Fibroblast of villous mesenchyme (primary cell): ENCODE data around the gene SELENOH. TPM values are rescaled to one million over a fixed set of nuclear protein-coding genes. Genes with fewer than 3 reads are reported as not detected.
"Not testable (repeated sequence)": the region's sequence is repeated elsewhere in the genome, so short reads cannot be mapped to it uniquely, and the experiment has no call there.

Experiments
- DNase-seq: peaks from one replicate; pipeline ENCODE4 v3.0.0-alpha.2; 2010; ENCODE audit warnings: low read depth
- H3K4me3 ChIP-seq: 2 replicates; pipeline ENCODE4 v1.5.1; 2011; ENCODE audit warnings: low read depth, mild to moderate bottlenecking, low read length
- CTCF ChIP-seq: IDR thresholded peaks from 2 replicates; pipeline ENCODE4 v1.5.1; 2012; ENCODE audit warnings: low read depth, mild to moderate bottlenecking, low read length; ENCODE audit not compliant: insufficient read depth
- total RNA-seq: library from RNA; depleted of rRNA; stranded (reverse); fragments of >200 nt; gene quantifications from 2 replicates; pipeline ENCODE4 v1.2.3, GENCODE V29; 2012

SELENOH gene
- total RNA-seq, 1 donor: 66.9 TPM

GRCh38 chr11:57709802-57710367 lies 31.4 kb upstream of the SELENOH start:
- H3K4me3 ChIP-seq: no peak overlapping the region
- TF ChIP-seq CTCF: no peak
- DNase-seq: no peak

- peak; percentile 80 for DNase-seq
- peak within 1 kb of the TSS; percentile 97 for H3K4me3 ChIP-seq
- no peak for TF ChIP-seq CTCF
Observed at GRCh38 chr11:57711414-57712255, 29.7 kb upstream of the SELENOH start, which contains the start of gene MED19. MED19 (minus strand) TSS chr11:57712215; CDS start chr11:57712179, 36 bp downstream.

GRCh38 chr11:57712256-57713150 lies 28.8 kb upstream of the SELENOH start, which contains the start of gene TMX2:
TMX2 (plus strand) TSS chr11:57712593; CDS start chr11:57712619, 26 bp downstream.
- H3K4me3 ChIP-seq: peak within 1 kb of the TSS; percentile 97
- no peak for TF ChIP-seq CTCF
- DNase-seq: peak; percentile 100

GRCh38 chr11:57713835-57714234 lies 27.5 kb upstream of the SELENOH start:
- TF ChIP-seq CTCF: no peak
- DNase-seq: no peak
- H3K4me3 ChIP-seq: peak overlapping the region; percentile 97

GRCh38 chr11:57716726-57717125 lies 24.6 kb upstream of the SELENOH start:
- DNase-seq, H3K4me3 ChIP-seq: not testable (repeated sequence)

- TF ChIP-seq CTCF: no peak
- DNase-seq: no peak
- H3K4me3 ChIP-seq: no peak overlapping the region
Observed at GRCh38 chr11:57727185-57727584, 14.1 kb upstream of the SELENOH start.
